ENCODE results near the gene SOCS7. TPM values are rescaled to one million over a fixed set of nuclear protein-coding genes. Genes with fewer than 3 reads are reported as not detected.
A peak's percentile ranks its signal among the peaks of the same experiment; 100 is the strongest.
"Not testable (repeated sequence)": the region's sequence is repeated elsewhere in the genome, so short reads cannot be mapped to it uniquely, and the experiment has no call there.

Gene SOCS7
- total RNA-seq, 2 experiments from 2014 or later, result 22.1 to 25.1 TPM

GRCh38 chr17:38427160-38427949 lies 75.7 kb downstream of the SOCS7 start:
- DNase-seq, result no peak
- intact Hi-C loops (cut with micrococcal nuclease), result loop anchor here (10.0 kb wide), 1 partner anchor 157 kb away; no protein-coding TSS in a partner anchor
- Mint-ChIP-seq H3K4me3 (peak overlapping the region; percentile 63), H3K27me3 (ENCODE audit: low read depth) (peaks cover 24% of the 10 kb centered on the region), H3K4me1 (ENCODE audit: low read depth) (peaks cover 6% of the 10 kb centered on the region), H3K36me3 (ENCODE audit: low read depth) (no peaks in the 10 kb centered on the region), H3K27ac (no peak overlapping the region), H3K9me3 (no peaks in the 10 kb centered on the region)
- CTCF ChIA-PET, result interaction anchor here (0.8 to 1.4 kb wide), 5 partner anchors 13 to 236 kb away, joined by 3 to 6 read pairs (median 4); no protein-coding TSS in a partner anchor

GRCh38 chr17:38428112-38428642 lies 76.5 kb downstream of the SOCS7 start, which contains the start of gene ARHGAP23:
Gene ARHGAP23 (plus strand): TSS chr17:38428464. CDS start chr17:38428486, 22 bp downstream.
- peaks cover 6% of the 10 kb centered on the region for H3K4me1 Mint-ChIP-seq (ENCODE audit: low read depth)
- H3K27me3 Mint-ChIP-seq (ENCODE audit: low read depth), result peaks cover 20% of the 10 kb centered on the region
- H3K36me3 Mint-ChIP-seq (ENCODE audit: low read depth), result no peaks in the 10 kb centered on the region
- peak within 1 kb of the TSS; percentile 63 for H3K4me3 Mint-ChIP-seq
- DNase-seq, result peak; percentile 31
- H3K27ac Mint-ChIP-seq, result no peak within 1 kb of the TSS
- intact Hi-C loops (cut with micrococcal nuclease), result loop anchor here (10.0 kb wide), 1 partner anchor 157 kb away; no protein-coding TSS in a partner anchor
- CTCF ChIA-PET, result interaction anchor here (1.0 to 1.3 kb wide), 2 partner anchors 57 to 79 kb away, joined by 3 read pairs; no protein-coding TSS in a partner anchor
- no peaks in the 10 kb centered on the region for H3K9me3 Mint-ChIP-seq

GRCh38 chr17:38428643-38429371 lies 77.2 kb downstream of the SOCS7 start:
- peak; percentile 59 for DNase-seq
- peak overlapping the region; percentile 36 for H3K4me3 Mint-ChIP-seq
- CTCF ChIA-PET, result interaction anchor here (0.6 to 1.3 kb wide), 3 partner anchors 14 to 79 kb away, joined by 3 read pairs; no protein-coding TSS in a partner anchor

GRCh38 chr17:38429476-38430100 lies 77.9 kb downstream of the SOCS7 start:
- H3K27ac Mint-ChIP-seq, result no peak overlapping the region
- peaks cover 15% of the 10 kb centered on the region for H3K27me3 Mint-ChIP-seq (ENCODE audit: low read depth)
- H3K4me1 Mint-ChIP-seq (ENCODE audit: low read depth), result peaks cover 6% of the 10 kb centered on the region
- peak overlapping the region; percentile 36 for H3K4me3 Mint-ChIP-seq
- no peaks in the 10 kb centered on the region for H3K9me3 Mint-ChIP-seq
- H3K36me3 Mint-ChIP-seq (ENCODE audit: low read depth), result no peaks in the 10 kb centered on the region
- intact Hi-C loops (cut with micrococcal nuclease), result loop anchor here (10.0 kb wide), 1 partner anchor 155 kb away; no protein-coding TSS in a partner anchor
- DNase-seq, result no peak
- CTCF ChIA-PET, result interaction anchor here (0.6 kb wide), 1 partner anchor 15 kb away, joined by 3 read pairs; no protein-coding TSS in a partner anchor

More at GRCh38 chr17:38428643-38429371, 77.2 kb downstream of the SOCS7 start:
- intact Hi-C loops (cut with micrococcal nuclease), result loop anchor here (10.0 kb wide), 1 partner anchor 156 kb away; no protein-coding TSS in a partner anchor
- H3K27ac Mint-ChIP-seq, result no peak overlapping the region
- no peaks in the 10 kb centered on the region for H3K36me3 Mint-ChIP-seq (ENCODE audit: low read depth)
- H3K27me3 Mint-ChIP-seq (ENCODE audit: low read depth), result peaks cover 17% of the 10 kb centered on the region
- H3K4me1 Mint-ChIP-seq (ENCODE audit: low read depth), result peaks cover 6% of the 10 kb centered on the region
- H3K9me3 Mint-ChIP-seq, result no peaks in the 10 kb centered on the region

GRCh38 chr17:38430316-38430715 lies 78.7 kb downstream of the SOCS7 start:
- no peak overlapping the region for H3K4me3 Mint-ChIP-seq
- intact Hi-C loops (cut with micrococcal nuclease), result no loop called here

GRCh38 chr17:38430822-38431221 lies 79.2 kb downstream of the SOCS7 start:
- Mint-ChIP-seq H3K4me3 (no peak overlapping the region), H3K27ac (no peak overlapping the region), H3K9me3 (no peaks in the 10 kb centered on the region), H3K4me1 (ENCODE audit: low read depth) (peaks cover 6% of the 10 kb centered on the region), H3K36me3 (ENCODE audit: low read depth) (no peaks in the 10 kb centered on the region), H3K27me3 (ENCODE audit: low read depth) (peaks cover 10% of the 10 kb centered on the region)
- intact Hi-C loops (cut with micrococcal nuclease), result no loop called here
- DNase-seq, result no peak
- CTCF ChIA-PET, result no interaction called here

More at GRCh38 chr17:38430316-38430715, 78.7 kb downstream of the SOCS7 start:
- Mint-ChIP-seq H3K27ac (no peak overlapping the region), H3K4me1 (ENCODE audit: low read depth) (peaks cover 6% of the 10 kb centered on the region), H3K9me3 (no peaks in the 10 kb centered on the region), H3K36me3 (ENCODE audit: low read depth) (no peaks in the 10 kb centered on the region), H3K27me3 (ENCODE audit: low read depth) (peaks cover 13% of the 10 kb centered on the region)
- CTCF ChIA-PET, result no interaction called here
- DNase-seq, result no peak

- Mint-ChIP-seq H3K9me3 (no peaks in the 10 kb centered on the region), H3K36me3 (ENCODE audit: low read depth) (no peaks in the 10 kb centered on the region), H3K4me1 (ENCODE audit: low read depth) (peaks cover 6% of the 10 kb centered on the region), H3K27me3 (ENCODE audit: low read depth) (peaks cover 10% of the 10 kb centered on the region), H3K27ac (no peak overlapping the region), H3K4me3 (no peak overlapping the region)
- no peak for DNase-seq
- intact Hi-C loops (cut with micrococcal nuclease), result no loop called here
- CTCF ChIA-PET, result interaction anchor here (0.8 to 1.1 kb wide), 3 partner anchors 10 to 82 kb away, joined by 3 read pairs; no protein-coding TSS in a partner anchor
These were observed 79.9 kb downstream of the SOCS7 start for GRCh38 chr17:38431346-38432145.

- CTCF ChIA-PET, result no interaction called here
- H3K36me3 Mint-ChIP-seq (ENCODE audit: low read depth), result no peaks in the 10 kb centered on the region
- intact Hi-C loops (cut with micrococcal nuclease), result no loop called here
- no peak for DNase-seq
- no peak overlapping the region for H3K4me3 Mint-ChIP-seq
- no peaks in the 10 kb centered on the region for H3K9me3 Mint-ChIP-seq
- peaks cover 4% of the 10 kb centered on the region for H3K27me3 Mint-ChIP-seq (ENCODE audit: low read depth)
- H3K4me1 Mint-ChIP-seq (ENCODE audit: low read depth), result peaks cover 2% of the 10 kb centered on the region
- no peak overlapping the region for H3K27ac Mint-ChIP-seq
These were observed 82.6 kb downstream of the SOCS7 start for GRCh38 chr17:38434178-38434665.

GRCh38 chr17:38435795-38436194 lies 84.2 kb downstream of the SOCS7 start:
- no peak for DNase-seq
- Mint-ChIP-seq H3K4me3 (no peak overlapping the region), H3K36me3 (ENCODE audit: low read depth) (no peaks in the 10 kb centered on the region), H3K4me1 (ENCODE audit: low read depth) (no peaks in the 10 kb centered on the region), H3K27ac (no peak overlapping the region), H3K9me3 (no peaks in the 10 kb centered on the region), H3K27me3 (ENCODE audit: low read depth) (no peaks in the 10 kb centered on the region)
- CTCF ChIA-PET, result interaction anchor here (1.2 kb wide), 1 partner anchor 12 kb away, joined by 3 read pairs; no protein-coding TSS in a partner anchor
- intact Hi-C loops (cut with micrococcal nuclease), result no loop called here

GRCh38 chr17:38436386-38436785 lies 84.7 kb downstream of the SOCS7 start:
- CTCF ChIA-PET, result no interaction called here
- no peaks in the 10 kb centered on the region for H3K4me1 Mint-ChIP-seq (ENCODE audit: low read depth)
- H3K27me3 Mint-ChIP-seq (ENCODE audit: low read depth), result no peaks in the 10 kb centered on the region
- H3K36me3 Mint-ChIP-seq (ENCODE audit: low read depth), result no peaks in the 10 kb centered on the region
- H3K4me3 Mint-ChIP-seq, result no peak overlapping the region
- DNase-seq, result no peak
- H3K9me3 Mint-ChIP-seq, result no peaks in the 10 kb centered on the region
- no peak overlapping the region for H3K27ac Mint-ChIP-seq
- intact Hi-C loops (cut with micrococcal nuclease), result no loop called here

GRCh38 chr17:38437313-38437712 lies 85.7 kb downstream of the SOCS7 start:
- intact Hi-C loops (cut with micrococcal nuclease); DNase-seq; H3K36me3 Mint-ChIP-seq (ENCODE audit: low read depth); H3K9me3 Mint-ChIP-seq; H3K4me3 Mint-ChIP-seq; H3K27ac Mint-ChIP-seq; H3K27me3 Mint-ChIP-seq (ENCODE audit: low read depth); H3K4me1 Mint-ChIP-seq (ENCODE audit: low read depth): not testable (repeated sequence)
- CTCF ChIA-PET, result interaction anchor here (0.7 to 1.5 kb wide), 3 partner anchors 14 to 88 kb away, joined by 3 to 4 read pairs (median 4); no protein-coding TSS in a partner anchor
